Activated CD8-positive, alpha-beta T cell treated with anti-CD3 and anti-CD28 coated beads for 36 hours (primary cell): ENCODE data around the gene IFT88. TPM values are rescaled to one million over a fixed set of nuclear protein-coding genes. Genes with fewer than 3 reads are reported as not detected.
"Not testable (repeated sequence)": the region's sequence is repeated elsewhere in the genome, so short reads cannot be mapped to it uniquely, and the experiment has no call there.

Experiments
- ATAC-seq: fragments of 200-7000 bp; cut with Tn5 transposase; one replicate; pipeline ENCODE4 v1.10.0; 2021; ENCODE audit warnings: mild to moderate bottlenecking, moderate library complexity
- CTCF ChIA-PET: fragments of 350-600 bp; sonication (Branson Sonifier 250); formaldehyde crosslinking; loops from one replicate; lab custom pipeline; 2021; ENCODE audit warnings: antibody characterized with exemption; lab: Charles Lee
- POLR2A ChIA-PET: fragments of 350-600 bp; sonication (Branson Sonifier 250); formaldehyde crosslinking; loops from one replicate; lab custom pipeline; 2021; ENCODE audit warnings: antibody characterized with exemption; lab: Charles Lee
- DNase-seq: peaks from one replicate; pipeline ENCODE4 v3.0.0-alpha.2; 2020
- H3K27ac Mint-ChIP-seq: one replicate; pipeline ENCODE4 v1.8.0; 2021; ENCODE audit warnings: mild to moderate bottlenecking, mixed read lengths
- H3K27me3 Mint-ChIP-seq: one replicate; pipeline ENCODE4 v1.8.0; 2021; ENCODE audit warnings: mixed read lengths
- H3K36me3 Mint-ChIP-seq: one replicate; pipeline ENCODE4 v1.8.0; 2021; ENCODE audit warnings: low read depth, mixed read lengths
- H3K4me1 Mint-ChIP-seq: one replicate; pipeline ENCODE4 v1.8.0; 2021; ENCODE audit warnings: low read depth, mixed read lengths
- H3K4me3 Mint-ChIP-seq: one replicate; pipeline ENCODE4 v1.8.0; 2021; ENCODE audit warnings: mild to moderate bottlenecking, moderate library complexity, mixed read lengths
- H3K9me3 Mint-ChIP-seq: one replicate; pipeline ENCODE4 v1.8.0; 2021; ENCODE audit warnings: mixed read lengths
- CTCF ChIP-seq: fragments of 200-600 bp; IDR thresholded peaks from one replicate; pipeline ENCODE4 v1.8.0; 2022; ENCODE audit warnings: antibody characterized with exemption, mild to moderate bottlenecking
- intact Hi-C: fragments of 100-400 bp; cut with micrococcal nuclease; formaldehyde crosslinking; loops from one replicate; pipeline ENCODE4 v1.10.0; 2022
- total RNA-seq, 2 experiments: library from RNA; stranded (reverse); gene quantifications; one replicate each; pipeline ENCODE4 v1.2.3, GENCODE V29; 2021

IFT88 gene
- total RNA-seq, 2 experiments from 2014 or later = 2.2 to 2.5 TPM

GRCh38 chr13:20671789-20672188 lies 104.8 kb downstream of the IFT88 start:
- Mint-ChIP-seq H3K4me3 (no peak overlapping the region), H3K4me1 (no peaks in the 10 kb centered on the region), H3K27ac (no peak overlapping the region), H3K9me3 (no peaks in the 10 kb centered on the region), H3K27me3 (no peaks in the 10 kb centered on the region), H3K36me3 (no peaks in the 10 kb centered on the region)
- DNase-seq (no peak), ATAC-seq (no peak)
- POLR2A ChIA-PET = interaction anchor here (0.8 kb wide), 1 partner anchor 12 kb away, joined by 3 read pairs; no protein-coding TSS in a partner anchor
- CTCF ChIA-PET = interaction anchor here (0.7 to 0.9 kb wide), 2 partner anchors 138 to 178 kb away, joined by 3 to 4 read pairs; no protein-coding TSS in a partner anchor
- intact Hi-C loops = no loop called here
- TF ChIP-seq CTCF = no peak

- no peak overlapping the region for H3K27ac Mint-ChIP-seq
- H3K9me3 Mint-ChIP-seq = no peaks in the 10 kb centered on the region
- DNase-seq (no peak), ATAC-seq (no peak)
- no peaks in the 10 kb centered on the region for H3K36me3 Mint-ChIP-seq
- intact Hi-C loops = no loop called here
- H3K4me3 Mint-ChIP-seq = no peak overlapping the region
- ChIA-PET POLR2A (no interaction called here), CTCF (interaction anchor here (0.7 to 1.4 kb wide), 2 partner anchors 10 to 137 kb away, joined by 3 to 4 read pairs; no protein-coding TSS in a partner anchor)
- no peaks in the 10 kb centered on the region for H3K27me3 Mint-ChIP-seq
- no peak for TF ChIP-seq CTCF
- H3K4me1 Mint-ChIP-seq = no peaks in the 10 kb centered on the region
These were observed 105.8 kb downstream of the IFT88 start for GRCh38 chr13:20672772-20673171.

GRCh38 chr13:20673715-20674114 lies 106.8 kb downstream of the IFT88 start:
- DNase-seq = no peak
- ChIA-PET POLR2A (interaction anchor here (0.7 kb wide), 1 partner anchor 111 kb away, joined by 3 read pairs; no protein-coding TSS in a partner anchor), CTCF (interaction anchor here (1.4 kb wide), 1 partner anchor 11 kb away, joined by 4 read pairs; no protein-coding TSS in a partner anchor)
- H3K4me3 Mint-ChIP-seq = no peak overlapping the region
- no peaks in the 10 kb centered on the region for H3K9me3 Mint-ChIP-seq
- no peak for ATAC-seq
- no peak overlapping the region for H3K27ac Mint-ChIP-seq
- H3K36me3 Mint-ChIP-seq = no peaks in the 10 kb centered on the region
- TF ChIP-seq CTCF = no peak
- H3K4me1 Mint-ChIP-seq = no peaks in the 10 kb centered on the region
- intact Hi-C loops = no loop called here
- H3K27me3 Mint-ChIP-seq = no peaks in the 10 kb centered on the region

GRCh38 chr13:20676213-20676612 lies 109.3 kb downstream of the IFT88 start:
- Mint-ChIP-seq H3K4me1 (no peaks in the 10 kb centered on the region), H3K9me3 (no peaks in the 10 kb centered on the region), H3K27me3 (no peaks in the 10 kb centered on the region), H3K36me3 (no peaks in the 10 kb centered on the region), H3K4me3 (no peak overlapping the region), H3K27ac (no peak overlapping the region)
- POLR2A ChIA-PET = no interaction called here
- ATAC-seq = no peak
- CTCF ChIA-PET = no interaction called here
- no peak for TF ChIP-seq CTCF
- intact Hi-C loops = no loop called here
- no peak for DNase-seq

GRCh38 chr13:20678606-20679005 lies 111.6 kb downstream of the IFT88 start:
- H3K27me3 Mint-ChIP-seq, ATAC-seq, CTCF ChIA-PET, H3K4me3 Mint-ChIP-seq, H3K36me3 Mint-ChIP-seq, DNase-seq, intact Hi-C loops, H3K27ac Mint-ChIP-seq, H3K4me1 Mint-ChIP-seq, H3K9me3 Mint-ChIP-seq: not testable (repeated sequence)
- POLR2A ChIA-PET = interaction anchor here (1.1 kb wide), 1 partner anchor 8 kb away, joined by 3 read pairs; no protein-coding TSS in a partner anchor
